ENCODE measurements around the gene NUCB2. TPM values are rescaled to one million over a fixed set of nuclear protein-coding genes. Genes with fewer than 3 reads are reported as not detected.

NUCB2 gene
- polyA plus RNA-seq, 1 donor (not counting 4 experiments of a cell fraction or from before 2014, with no cell fraction given) = 44.2 TPM

DNA sequence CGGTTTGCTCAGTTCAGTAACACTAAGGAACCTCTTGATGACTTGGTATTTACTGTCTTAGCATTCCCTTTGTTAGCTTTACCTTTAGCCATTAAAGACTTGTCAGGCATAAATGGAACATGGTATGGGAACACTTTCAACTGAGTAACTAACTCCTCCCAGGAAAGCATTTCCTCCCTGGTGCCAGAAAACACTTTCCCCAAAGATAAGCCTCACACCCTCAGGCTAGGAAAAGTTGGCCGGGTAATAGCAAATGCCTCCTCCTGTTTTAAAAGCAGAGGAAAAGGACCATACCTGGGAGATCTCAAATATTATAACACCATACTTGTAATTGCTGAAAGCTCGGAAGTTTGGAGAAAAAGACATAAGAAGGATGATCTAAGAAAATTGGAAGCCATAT lies 100.0 kb downstream of the NUCB2 start:
- H4K20me1 ChIP-seq (ENCODE audit: control insufficient read depth, extremely low read depth, insufficient read depth, low read length) = no peaks in the 10 kb centered on the region
- H3K9ac ChIP-seq (ENCODE audit: control insufficient read depth, extremely low read depth, insufficient read depth, low read length) = no peak overlapping the region
- H3K79me2 ChIP-seq (ENCODE audit: control insufficient read depth, insufficient read depth, low read length) = no peaks in the 10 kb centered on the region
- H3K4me2 ChIP-seq (ENCODE audit: control insufficient read depth, extremely low read depth, insufficient read depth, low read depth, low read length) = no peak overlapping the region
- DNase-seq (ENCODE audit: low read depth, low spot score) (no peak), FAIRE-seq (no peak)
- peaks cover 22% of the 10 kb centered on the region for H3K9me3 ChIP-seq (ENCODE audit: control insufficient read depth, low read depth, low read length)
- H3K9me1 ChIP-seq (ENCODE audit: control insufficient read depth, extremely low read depth, insufficient read depth, low read length) = no peaks in the 10 kb centered on the region
- peaks cover 11 to 12% of the 10 kb centered on the region in 2 experiments for H3K36me3 ChIP-seq (ENCODE audit: control insufficient read depth in 2 of 2, extremely low read depth in 1 of 2, insufficient read depth in 2 of 2, low read length in 2 of 2)
- no peaks in the 10 kb centered on the region for H3K27me3 ChIP-seq (ENCODE audit: control insufficient read depth, extremely low read depth, insufficient read depth, low read length)
- H3K27ac ChIP-seq (ENCODE audit: control insufficient read depth, insufficient read depth, low read length) = no peak overlapping the region
- dilution Hi-C loops (cut with MboI; ENCODE audit: extremely low pct_ligation_motif_present, low sequenced_read_pairs) = no loop called here
- TF ChIP-seq EZH2 (IDR thresholded peaks at IDR 0.05; ENCODE audit: low read length) = no peak
- TF ChIP-seq, protein P1, sequence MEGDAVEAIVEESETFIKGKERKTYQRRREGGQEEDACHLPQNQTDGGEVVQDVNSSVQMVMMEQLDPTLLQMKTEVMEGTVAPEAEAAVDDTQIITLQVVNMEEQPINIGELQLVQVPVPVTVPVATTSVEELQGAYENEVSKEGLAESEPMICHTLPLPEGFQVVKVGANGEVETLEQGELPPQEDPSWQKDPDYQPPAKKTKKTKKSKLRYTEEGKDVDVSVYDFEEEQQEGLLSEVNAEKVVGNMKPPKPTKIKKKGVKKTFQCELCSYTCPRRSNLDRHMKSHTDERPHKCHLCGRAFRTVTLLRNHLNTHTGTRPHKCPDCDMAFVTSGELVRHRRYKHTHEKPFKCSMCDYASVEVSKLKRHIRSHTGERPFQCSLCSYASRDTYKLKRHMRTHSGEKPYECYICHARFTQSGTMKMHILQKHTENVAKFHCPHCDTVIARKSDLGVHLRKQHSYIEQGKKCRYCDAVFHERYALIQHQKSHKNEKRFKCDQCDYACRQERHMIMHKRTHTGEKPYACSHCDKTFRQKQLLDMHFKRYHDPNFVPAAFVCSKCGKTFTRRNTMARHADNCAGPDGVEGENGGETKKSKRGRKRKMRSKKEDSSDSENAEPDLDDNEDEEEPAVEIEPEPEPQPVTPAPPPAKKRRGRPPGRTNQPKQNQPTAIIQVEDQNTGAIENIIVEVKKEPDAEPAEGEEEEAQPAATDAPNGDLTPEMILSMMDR (optimal IDR thresholded peaks at IDR 0.05 in 1 of 3, IDR thresholded peaks at IDR 0.05 in 1 of 3, conservative IDR thresholded peaks at IDR 0.05 in 1 of 3; ENCODE audit: extremely low read depth in 1 of 3, insufficient read depth in 2 of 3, low read length in 3 of 3) = no peak
- no peak overlapping the region for H2AFZ ChIP-seq (ENCODE audit: control insufficient read depth, low read length)
- H3K4me1 ChIP-seq (ENCODE audit: control insufficient read depth, extremely low read depth, insufficient read depth, low read length) = peaks cover 12% of the 10 kb centered on the region
- no peak overlapping the region for H3K4me3 ChIP-seq (ENCODE audit: control insufficient read depth in 2 of 3, extremely low read depth in 1 of 3, insufficient read depth in 2 of 3, low read depth in 1 of 3, low read length in 3 of 3)

DNA sequence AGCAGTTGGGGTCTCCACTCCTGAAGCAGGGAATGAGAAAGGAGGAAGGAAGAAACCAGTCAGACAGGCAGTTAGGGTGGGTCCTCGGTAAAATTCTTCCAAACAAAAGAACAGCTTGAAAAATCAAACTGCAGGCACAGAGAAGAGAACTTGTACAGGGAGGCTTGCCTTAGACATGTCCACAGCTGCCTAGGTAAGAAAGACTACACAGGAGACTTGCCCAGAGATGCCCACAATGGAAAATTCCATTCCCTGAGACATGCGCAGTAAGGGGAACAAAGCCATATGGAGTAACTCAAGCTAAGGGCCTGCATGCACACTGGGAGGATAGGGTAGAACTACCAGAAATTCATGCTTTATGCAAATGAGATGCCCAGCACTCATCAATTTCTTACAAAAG lies 102.1 kb downstream of the NUCB2 start:
- DNase-seq (ENCODE audit: low read depth, low spot score) = no peak
- H3K27ac ChIP-seq (ENCODE audit: control insufficient read depth, insufficient read depth, low read length) = peak overlapping the region; percentile 40

More for the DNA sequence above, 102.1 kb downstream of the NUCB2 start:
- Histone ChIP-seq H3K79me2 (ENCODE audit: control insufficient read depth, insufficient read depth, low read length) (no peaks in the 10 kb centered on the region), H2AFZ (ENCODE audit: control insufficient read depth, low read length) (peak overlapping the region; percentile 17), H3K4me3 (ENCODE audit: control insufficient read depth in 2 of 3, extremely low read depth in 1 of 3, insufficient read depth in 2 of 3, low read depth in 1 of 3, low read length in 3 of 3) (no peak overlapping the region), H3K9me1 (ENCODE audit: control insufficient read depth, extremely low read depth, insufficient read depth, low read length) (no peaks in the 10 kb centered on the region), H3K9ac (ENCODE audit: control insufficient read depth, extremely low read depth, insufficient read depth, low read length) (no peak overlapping the region), H3K4me1 (ENCODE audit: control insufficient read depth, extremely low read depth, insufficient read depth, low read length) (peaks cover 12% of the 10 kb centered on the region), H3K27me3 (ENCODE audit: control insufficient read depth, extremely low read depth, insufficient read depth, low read length) (no peaks in the 10 kb centered on the region), H3K9me3 (ENCODE audit: control insufficient read depth, low read depth, low read length) (peaks cover 10% of the 10 kb centered on the region), H3K4me2 (ENCODE audit: control insufficient read depth, extremely low read depth, insufficient read depth, low read depth, low read length) (no peak overlapping the region), H4K20me1 (ENCODE audit: control insufficient read depth, extremely low read depth, insufficient read depth, low read length) (no peaks in the 10 kb centered on the region), H3K36me3 (ENCODE audit: control insufficient read depth in 2 of 2, extremely low read depth in 1 of 2, insufficient read depth in 2 of 2, low read length in 2 of 2) (peaks cover 0 to 2% of the 10 kb centered on the region in 2 experiments)
- no peak for TF ChIP-seq EZH2 (IDR thresholded peaks at IDR 0.05; ENCODE audit: low read length)
- TF ChIP-seq, protein P1 (optimal IDR thresholded peaks at IDR 0.05 in 1 of 3, IDR thresholded peaks at IDR 0.05 in 1 of 3, conservative IDR thresholded peaks at IDR 0.05 in 1 of 3; ENCODE audit: extremely low read depth in 1 of 3, insufficient read depth in 2 of 3, low read length in 3 of 3) = no peak
- peak; percentile 69 for FAIRE-seq
- dilution Hi-C loops (cut with MboI; ENCODE audit: extremely low pct_ligation_motif_present, low sequenced_read_pairs) = no loop called here
